ENCODE measurements around the gene ACVR1.

The ACVR1 gene

GRCh38 chr2:157876066-157876785 is at the start of gene ACVR1:
Gene ACVR1 (minus strand): TSS chr2:157876330. CDS start chr2:157799493, 76,837 bp downstream.
- in situ Hi-C loops (cut with MboI; ENCODE audit: low pct_unique_long_range_greater_than_20kb, low sequenced_read_pairs), result no loop called here
- DNase-seq, result peak; percentile 97

- in situ Hi-C loops (cut with MboI; ENCODE audit: low pct_unique_long_range_greater_than_20kb, low sequenced_read_pairs), result no loop called here
- no peak for DNase-seq
These were observed 48.9 kb upstream of the ACVR1 start for GRCh38 chr2:157925071-157925470.

GRCh38 chr2:157923598-157924217 is 47.6 kb upstream of the ACVR1 start:
- in situ Hi-C loops (cut with MboI; ENCODE audit: low pct_unique_long_range_greater_than_20kb, low sequenced_read_pairs), result no loop called here
- DNase-seq, result no peak

GRCh38 chr2:157922815-157923214 is 46.7 kb upstream of the ACVR1 start:
- DNase-seq, result no peak
- in situ Hi-C loops (cut with MboI; ENCODE audit: low pct_unique_long_range_greater_than_20kb, low sequenced_read_pairs), result no loop called here

- no peak for DNase-seq
- in situ Hi-C loops (cut with MboI; ENCODE audit: low pct_unique_long_range_greater_than_20kb, low sequenced_read_pairs), result no loop called here
These were observed 46.2 kb upstream of the ACVR1 start for GRCh38 chr2:157922336-157922735.

GRCh38 chr2:157920736-157921135 is 44.6 kb upstream of the ACVR1 start:
- in situ Hi-C loops (cut with MboI; ENCODE audit: low pct_unique_long_range_greater_than_20kb, low sequenced_read_pairs), result no loop called here
- DNase-seq, result no peak

- no peak for DNase-seq
- in situ Hi-C loops (cut with MboI; ENCODE audit: low pct_unique_long_range_greater_than_20kb, low sequenced_read_pairs), result no loop called here
These were observed 43.1 kb upstream of the ACVR1 start for GRCh38 chr2:157919181-157919580.

GRCh38 chr2:157918319-157918718 is 42.2 kb upstream of the ACVR1 start:
- in situ Hi-C loops (cut with MboI; ENCODE audit: low pct_unique_long_range_greater_than_20kb, low sequenced_read_pairs), result no loop called here
- no peak for DNase-seq

- no peak for DNase-seq
- in situ Hi-C loops (cut with MboI; ENCODE audit: low pct_unique_long_range_greater_than_20kb, low sequenced_read_pairs), result no loop called here
These were observed 35.6 kb upstream of the ACVR1 start for GRCh38 chr2:157911750-157912149.

- no peak for DNase-seq
- in situ Hi-C loops (cut with MboI; ENCODE audit: low pct_unique_long_range_greater_than_20kb, low sequenced_read_pairs), result no loop called here
These were observed 35.1 kb upstream of the ACVR1 start for GRCh38 chr2:157911246-157911645.

GRCh38 chr2:157905092-157905491 is 29.0 kb upstream of the ACVR1 start:
- in situ Hi-C loops (cut with MboI; ENCODE audit: low pct_unique_long_range_greater_than_20kb, low sequenced_read_pairs), result no loop called here
- no peak for DNase-seq

- in situ Hi-C loops (cut with MboI; ENCODE audit: low pct_unique_long_range_greater_than_20kb, low sequenced_read_pairs), result no loop called here
- DNase-seq, result no peak
These were observed 27.5 kb upstream of the ACVR1 start for GRCh38 chr2:157903626-157904025.

GRCh38 chr2:157903151-157903550 is 27.0 kb upstream of the ACVR1 start:
- no peak for DNase-seq
- in situ Hi-C loops (cut with MboI; ENCODE audit: low pct_unique_long_range_greater_than_20kb, low sequenced_read_pairs), result no loop called here

- in situ Hi-C loops (cut with MboI; ENCODE audit: low pct_unique_long_range_greater_than_20kb, low sequenced_read_pairs), result no loop called here
- no peak for DNase-seq
These were observed 26.6 kb upstream of the ACVR1 start for GRCh38 chr2:157902692-157903091.

- DNase-seq, result no peak
- in situ Hi-C loops (cut with MboI; ENCODE audit: low pct_unique_long_range_greater_than_20kb, low sequenced_read_pairs), result no loop called here
These were observed 25.2 kb upstream of the ACVR1 start for GRCh38 chr2:157901325-157901724.

- no peak for DNase-seq
- in situ Hi-C loops (cut with MboI; ENCODE audit: low pct_unique_long_range_greater_than_20kb, low sequenced_read_pairs), result no loop called here
These were observed 24.6 kb upstream of the ACVR1 start for GRCh38 chr2:157900684-157901083.

- in situ Hi-C loops (cut with MboI; ENCODE audit: low pct_unique_long_range_greater_than_20kb, low sequenced_read_pairs), result no loop called here
- no peak for DNase-seq
These were observed 24.1 kb upstream of the ACVR1 start for GRCh38 chr2:157900203-157900602.

GRCh38 chr2:157899125-157899839 is 23.2 kb upstream of the ACVR1 start:
- in situ Hi-C loops (cut with MboI; ENCODE audit: low pct_unique_long_range_greater_than_20kb, low sequenced_read_pairs), result no loop called here
- no peak for DNase-seq

- no peak for DNase-seq
- in situ Hi-C loops (cut with MboI; ENCODE audit: low pct_unique_long_range_greater_than_20kb, low sequenced_read_pairs), result no loop called here
These were observed 22.5 kb upstream of the ACVR1 start for GRCh38 chr2:157898591-157898996.

Measured in KBM-7 (cell line).